Stomach (tissue), 4 donors: ENCODE results near the gene PRKCG.

Experiments used
- CTCF ChIP-seq, 7 experiments: fragments of 450-650 bp in 4 of 7; fragments of 200-600 bp in 3 of 7; sonication (generic) in 3 of 7; IDR thresholded peaks; one replicate each; pipeline ENCODE4 v1.5.1; 2016 to 2019; ENCODE audit warnings: antibody characterized with exemption in 7 of 7, control low read depth in 2 of 7, mild to moderate bottlenecking in 1 of 7
- POLR2A ChIP-seq, 4 donors: fragments of 450-650 bp; IDR thresholded peaks; one replicate each; pipeline ENCODE4 v1.6.1; 2016; ENCODE audit warnings: antibody characterized with exemption in 4 of 4, control low read depth in 2 of 4, mild to moderate bottlenecking in 1 of 4, moderate library complexity in 1 of 4

GRCh38 chr19:53892301-53892980 is 10.4 kb downstream of the PRKCG start:
- TF ChIP-seq CTCF (IDR thresholded peaks at IDR 0.05) = no peak
- TF ChIP-seq POLR2A (IDR thresholded peaks at IDR 0.05) = no peak
